ENCODE measurements around the gene HPD. TPM values are rescaled to one million over a fixed set of nuclear protein-coding genes. Genes with fewer than 3 reads are reported as not detected.

HPD gene
- total RNA-seq, 2 experiments from 2014 or later, result not detected

DNA sequence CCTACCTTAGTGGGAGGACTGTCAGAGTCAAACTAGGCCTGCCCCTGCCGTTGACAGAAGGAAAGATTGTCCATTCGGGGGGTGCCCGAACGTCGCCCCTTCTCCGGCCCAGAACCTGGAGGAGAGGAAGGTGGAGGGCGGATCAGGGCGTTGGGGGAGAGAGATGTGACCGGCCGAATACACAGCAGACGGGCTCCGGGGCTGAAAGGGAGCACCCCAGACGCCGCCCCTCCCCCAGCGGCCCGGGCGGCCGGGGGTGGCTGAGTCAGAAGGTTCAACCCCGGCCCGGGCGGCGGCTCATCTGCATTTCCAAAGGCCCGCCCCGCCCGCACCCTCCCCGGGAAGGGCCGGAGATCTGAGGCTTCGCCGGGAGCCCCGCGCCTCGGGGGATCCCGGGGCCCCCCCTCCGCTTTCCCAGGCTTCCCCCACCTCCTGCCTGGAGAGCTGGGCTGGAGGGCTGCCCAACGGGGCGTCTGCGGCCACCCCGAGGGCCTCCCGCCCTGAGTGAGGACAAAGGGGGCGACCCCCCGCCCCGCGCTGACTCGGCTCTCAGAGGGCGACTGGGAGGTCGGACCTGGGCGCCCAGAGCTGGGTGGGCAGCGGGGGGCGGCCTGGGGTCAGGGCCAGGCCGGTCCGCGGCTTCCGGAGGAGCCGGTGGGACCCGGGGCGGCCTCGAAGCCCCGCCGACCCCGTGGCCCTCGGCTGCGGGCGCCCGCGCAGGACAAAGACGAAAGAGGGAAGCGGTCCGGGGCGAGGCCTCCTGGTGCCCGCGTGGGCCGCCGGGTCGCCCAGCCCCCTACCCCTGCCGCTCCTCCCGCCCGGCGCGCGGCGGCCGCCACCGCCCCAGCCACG is 58.6 kb downstream of the HPD start:
- peak; percentile 90 for DNase-seq
- Mint-ChIP-seq H3K27me3 (ENCODE audit: low read depth) (no peaks in the 10 kb centered on the region), H3K9me3 (no peaks in the 10 kb centered on the region), H3K27ac (peak overlapping the region; percentile 87), H3K4me3 (peak overlapping the region; percentile 76), H3K36me3 (ENCODE audit: low read depth) (peaks cover 21% of the 10 kb centered on the region), H3K4me1 (ENCODE audit: low read depth) (peaks cover 26% of the 10 kb centered on the region)
- intact Hi-C loops (cut with micrococcal nuclease), result loop anchor here (1.0 to 10.0 kb wide), 4 partner anchors 12 to 925 kb away; partner anchors contain the start of genes DIABLO and PSMD9
- CTCF ChIA-PET, result interaction anchor here (0.8 to 9.7 kb wide), 3 partner anchors 8 to 13 kb away, joined by 3 to 494 read pairs (median 48); partner anchors contain the start of gene SETD1B

DNA sequence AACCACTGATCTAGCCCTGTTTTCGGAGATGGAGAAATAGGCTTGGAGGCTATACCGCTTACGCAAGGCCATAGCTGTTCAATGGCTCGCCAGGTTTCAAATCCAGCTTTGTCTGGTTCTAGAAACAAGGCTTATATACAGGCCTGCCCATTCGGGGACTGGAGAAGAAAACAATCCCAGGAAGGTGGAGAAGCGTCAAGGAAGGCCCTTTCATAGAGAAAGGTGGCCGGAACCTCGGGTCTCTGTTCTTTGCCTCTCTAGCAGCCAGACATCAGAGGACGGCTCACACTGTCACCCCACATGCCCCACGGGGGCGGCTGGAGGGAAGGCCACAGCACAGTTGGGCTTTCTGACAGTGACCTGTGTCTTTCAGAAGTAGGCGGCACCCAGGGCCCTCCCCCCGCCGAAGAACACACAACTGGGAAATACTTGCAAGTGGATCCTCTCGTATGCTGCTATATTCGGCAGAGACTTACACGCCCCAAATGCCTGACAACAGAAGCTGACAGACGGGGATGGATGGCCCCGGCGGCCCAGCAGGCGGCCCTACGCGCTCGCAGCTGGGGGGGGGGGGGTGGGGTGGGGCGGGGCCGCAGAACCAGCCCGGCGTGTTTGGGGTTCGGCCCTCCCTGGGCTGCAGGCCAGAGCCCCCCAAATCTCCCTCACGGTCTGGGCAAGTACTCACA is 59.4 kb downstream of the HPD start:
- Mint-ChIP-seq H3K27me3 (ENCODE audit: low read depth) (no peaks in the 10 kb centered on the region), H3K9me3 (no peaks in the 10 kb centered on the region), H3K4me3 (peak overlapping the region; percentile 76), H3K4me1 (ENCODE audit: low read depth) (peaks cover 34% of the 10 kb centered on the region), H3K36me3 (ENCODE audit: low read depth) (peaks cover 19% of the 10 kb centered on the region), H3K27ac (peak overlapping the region; percentile 87)
- intact Hi-C loops (cut with micrococcal nuclease), result loop anchor here (1.0 to 10.0 kb wide), 2 partner anchors 13 to 926 kb away; no protein-coding TSS in a partner anchor
- CTCF ChIA-PET, result interaction anchor here (0.6 to 10.3 kb wide), 8 partner anchors 8 to 342 kb away, joined by 3 to 494 read pairs (median 6); partner anchors contain the start of gene SETD1B
- DNase-seq, result peak; percentile 65

DNA sequence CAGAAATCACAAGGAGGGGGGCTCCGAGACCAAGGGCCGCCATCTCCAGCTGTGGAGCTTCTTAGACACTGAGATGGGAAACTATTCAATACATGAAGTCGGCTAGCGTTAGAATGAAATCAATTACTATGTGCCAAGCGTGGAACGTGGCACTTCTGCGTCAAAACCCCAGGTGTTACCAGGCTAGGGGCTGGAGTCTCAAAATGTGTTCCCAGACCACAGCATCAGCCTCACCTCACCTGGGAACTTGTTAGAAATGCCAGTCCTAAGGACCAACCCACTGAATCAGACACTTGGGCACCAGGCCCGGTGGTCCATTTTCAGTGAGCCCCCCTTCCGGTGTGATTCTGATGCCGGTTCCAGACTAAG is 59.9 kb downstream of the HPD start:
- H3K27me3 Mint-ChIP-seq (ENCODE audit: low read depth), result no peaks in the 10 kb centered on the region
- no peak for DNase-seq
- intact Hi-C loops (cut with micrococcal nuclease), result loop anchor here (1.0 to 10.0 kb wide), 2 partner anchors 14 to 926 kb away; no protein-coding TSS in a partner anchor
- H3K4me3 Mint-ChIP-seq, result peak overlapping the region; percentile 76
- H3K27ac Mint-ChIP-seq, result no peak overlapping the region
- H3K9me3 Mint-ChIP-seq, result no peaks in the 10 kb centered on the region
- CTCF ChIA-PET, result interaction anchor here (0.6 to 10.3 kb wide), 7 partner anchors 9 to 342 kb away, joined by 3 to 494 read pairs (median 7); partner anchors contain the start of gene SETD1B
- peaks cover 35% of the 10 kb centered on the region for H3K4me1 Mint-ChIP-seq (ENCODE audit: low read depth)
- peaks cover 19% of the 10 kb centered on the region for H3K36me3 Mint-ChIP-seq (ENCODE audit: low read depth)

GRCh38 chr12:121797937-121798786 is 60.5 kb downstream of the HPD start:
- Mint-ChIP-seq H3K4me1 (ENCODE audit: low read depth) (peaks cover 35% of the 10 kb centered on the region), H3K27ac (no peak overlapping the region), H3K36me3 (ENCODE audit: low read depth) (peaks cover 19% of the 10 kb centered on the region), H3K27me3 (ENCODE audit: low read depth) (no peaks in the 10 kb centered on the region), H3K4me3 (peak overlapping the region; percentile 76), H3K9me3 (no peaks in the 10 kb centered on the region)
- CTCF ChIA-PET, result interaction anchor here (0.6 to 10.3 kb wide), 8 partner anchors 9 to 341 kb away, joined by 3 to 494 read pairs (median 6); partner anchors contain the start of gene SETD1B
- intact Hi-C loops (cut with micrococcal nuclease), result loop anchor here (10.0 kb wide), 1 partner anchor 927 kb away; no protein-coding TSS in a partner anchor
- no peak for DNase-seq

DNA sequence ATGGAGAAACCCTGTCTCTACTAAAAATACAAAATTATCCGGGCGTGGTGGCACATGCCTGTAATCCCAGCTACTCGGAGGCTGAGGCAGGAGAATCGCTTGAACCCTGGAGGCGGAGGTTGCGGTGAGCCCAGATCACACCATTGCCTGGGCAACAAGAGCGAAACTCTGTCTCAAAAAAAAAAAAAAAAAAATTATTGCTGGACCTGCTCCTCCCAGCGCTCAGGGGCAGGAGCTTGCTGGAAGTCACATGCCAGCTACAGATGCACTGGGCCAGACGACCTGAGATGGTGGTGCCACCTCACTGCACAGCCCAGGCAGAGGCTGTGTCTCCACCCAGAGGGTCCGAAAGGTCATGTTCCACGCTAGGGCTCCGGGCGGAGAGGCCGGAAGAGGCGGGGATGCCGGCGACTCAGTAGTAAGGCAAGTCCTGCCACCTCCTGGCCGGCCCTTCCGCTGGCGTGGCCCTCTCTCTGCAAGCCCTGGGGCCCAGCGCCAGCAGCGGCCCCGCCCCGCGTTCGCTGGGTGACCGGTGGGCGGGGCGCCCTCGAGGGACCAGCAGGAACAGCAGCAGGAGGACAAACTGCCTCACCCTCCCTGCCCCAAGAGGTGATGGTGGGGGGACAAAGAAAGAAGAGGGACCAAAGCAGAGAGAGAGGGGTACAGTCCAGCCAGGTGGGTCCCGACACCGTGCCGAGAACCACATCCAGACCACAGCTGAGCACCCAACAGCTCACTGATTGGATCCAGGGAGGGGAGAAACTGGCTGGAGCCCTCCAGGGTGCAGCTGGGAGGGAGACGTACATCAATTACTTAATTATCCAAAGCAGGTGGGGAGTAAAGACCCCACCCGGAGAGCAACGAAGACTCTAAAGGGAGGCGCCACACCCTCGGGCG is 61.6 kb downstream of the HPD start:
- Mint-ChIP-seq H3K36me3 (ENCODE audit: low read depth) (peaks cover 20% of the 10 kb centered on the region), H3K4me3 (no peak overlapping the region), H3K9me3 (no peaks in the 10 kb centered on the region), H3K27ac (no peak overlapping the region), H3K27me3 (ENCODE audit: low read depth) (no peaks in the 10 kb centered on the region), H3K4me1 (ENCODE audit: low read depth) (peaks cover 40% of the 10 kb centered on the region)
- intact Hi-C loops (cut with micrococcal nuclease), result loop anchor here (10.0 kb wide), 1 partner anchor 928 kb away; no protein-coding TSS in a partner anchor
- DNase-seq, result no peak
- CTCF ChIA-PET, result interaction anchor here (0.6 to 10.3 kb wide), 12 partner anchors 11 to 923 kb away, joined by 3 to 494 read pairs (median 19); partner anchors contain the start of genes PSMD9, SETD1B and TMEM120B

DNA sequence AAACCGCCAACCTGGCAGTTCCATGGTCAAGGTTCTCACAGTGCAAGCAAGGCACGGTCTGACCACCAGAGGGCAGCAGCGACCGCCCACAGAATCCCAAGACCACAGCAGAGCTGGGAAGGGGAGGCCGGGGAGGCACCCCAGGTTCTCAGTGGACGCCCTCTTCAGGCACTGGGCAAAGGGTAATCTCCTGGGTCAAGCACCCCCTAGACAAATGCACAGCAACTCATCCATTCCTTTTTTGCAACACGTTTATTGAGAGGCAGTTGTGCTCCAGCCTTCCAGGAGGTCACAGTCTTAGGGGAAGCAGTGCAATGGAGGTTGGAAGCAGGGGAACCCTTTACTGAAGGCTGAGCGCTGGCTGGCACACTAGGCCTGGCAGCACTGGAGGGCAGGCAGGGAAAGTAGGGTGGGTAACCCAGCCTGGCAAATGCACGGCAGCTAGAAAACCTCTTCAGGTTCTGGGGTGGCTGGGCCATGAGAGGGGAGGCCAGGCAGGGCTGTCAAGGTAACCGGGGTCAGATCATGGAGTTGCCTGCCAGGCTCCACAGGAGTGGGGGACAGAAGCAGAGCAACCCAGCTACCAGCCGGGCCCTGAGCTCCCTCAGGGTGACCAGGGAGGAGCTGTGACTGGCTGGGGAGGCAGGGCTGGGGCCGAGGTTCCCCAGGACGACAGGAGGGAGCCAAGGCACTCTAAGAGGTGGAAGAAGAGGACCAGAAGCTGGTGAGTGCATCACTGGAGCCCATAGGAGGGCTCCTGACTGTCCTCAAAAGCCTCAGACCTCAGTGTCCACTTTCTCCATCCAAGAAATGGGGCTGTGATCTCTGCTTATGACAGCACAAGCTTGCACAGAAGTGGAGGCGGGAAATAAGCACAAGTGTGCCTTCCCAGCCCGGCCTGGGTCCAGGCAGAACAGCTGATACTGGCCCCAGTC is 63.4 kb downstream of the HPD start:
- Mint-ChIP-seq H3K4me1 (ENCODE audit: low read depth) (peaks cover 58% of the 10 kb centered on the region), H3K27me3 (ENCODE audit: low read depth) (no peaks in the 10 kb centered on the region), H3K4me3 (peak overlapping the region; percentile 83), H3K9me3 (no peaks in the 10 kb centered on the region), H3K27ac (peak overlapping the region; percentile 92), H3K36me3 (ENCODE audit: low read depth) (peaks cover 15% of the 10 kb centered on the region)
- DNase-seq, result peak; percentile 91
- intact Hi-C loops (cut with micrococcal nuclease), result loop anchor here (10.0 kb wide), 1 partner anchor 930 kb away; no protein-coding TSS in a partner anchor
- CTCF ChIA-PET, result interaction anchor here (0.5 to 10.3 kb wide), 36 partner anchors 12 to 424 kb away, joined by 3 to 494 read pairs (median 6); partner anchors contain the start of genes CFAP251, PSMD9, SETD1B and TMEM120B

- Mint-ChIP-seq H3K36me3 (ENCODE audit: low read depth) (peaks cover 18% of the 10 kb centered on the region), H3K4me3 (peak overlapping the region; percentile 83), H3K27ac (peak overlapping the region; percentile 92), H3K9me3 (no peaks in the 10 kb centered on the region), H3K27me3 (ENCODE audit: low read depth) (no peaks in the 10 kb centered on the region), H3K4me1 (ENCODE audit: low read depth) (peaks cover 65% of the 10 kb centered on the region)
- DNase-seq, result no peak
- intact Hi-C loops (cut with micrococcal nuclease), result loop anchor here (1.0 to 10.0 kb wide), 13 partner anchors 18 to 930 kb away; partner anchors contain the start of genes BCL7A, PSMD9, RNF34 and TMEM120B
- CTCF ChIA-PET, result interaction anchor here (0.6 to 10.3 kb wide), 45 partner anchors 13 to 423 kb away, joined by 3 to 494 read pairs (median 6); partner anchors contain the start of genes CFAP251, PSMD9, SETD1B and TMEM120B
Measured at GRCh38 chr12:121794534-121795033, 64.1 kb downstream of the HPD start.

GRCh38 chr12:121793838-121794533 is 64.7 kb downstream of the HPD start:
- Mint-ChIP-seq H3K4me1 (ENCODE audit: low read depth) (peaks cover 64% of the 10 kb centered on the region), H3K27ac (peak overlapping the region; percentile 92), H3K27me3 (ENCODE audit: low read depth) (no peaks in the 10 kb centered on the region), H3K9me3 (no peaks in the 10 kb centered on the region), H3K4me3 (peak overlapping the region; percentile 83), H3K36me3 (ENCODE audit: low read depth) (peaks cover 18% of the 10 kb centered on the region)
- intact Hi-C loops (cut with micrococcal nuclease), result loop anchor here (1.0 to 10.0 kb wide), 14 partner anchors 18 to 931 kb away; partner anchors contain the start of genes ANAPC5, BCL7A, PSMD9 and RNF34
- DNase-seq, result peak; percentile 97
- CTCF ChIA-PET, result interaction anchor here (0.6 to 10.3 kb wide), 46 partner anchors 14 to 306 kb away, joined by 3 to 494 read pairs (median 6); partner anchors contain the start of genes CFAP251, PSMD9, SETD1B and TMEM120B

- Mint-ChIP-seq H3K36me3 (ENCODE audit: low read depth) (peaks cover 15% of the 10 kb centered on the region), H3K4me3 (peak within 1 kb of the TSS; percentile 83), H3K9me3 (no peaks in the 10 kb centered on the region), H3K27me3 (ENCODE audit: low read depth) (no peaks in the 10 kb centered on the region), H3K27ac (peak within 1 kb of the TSS; percentile 99), H3K4me1 (ENCODE audit: low read depth) (peaks cover 64% of the 10 kb centered on the region)
- DNase-seq, result no peak
- intact Hi-C loops (cut with micrococcal nuclease), result loop anchor here (1.0 to 10.0 kb wide), 8 partner anchors 81 to 931 kb away; partner anchors contain the start of genes ANAPC5, BCL7A, RNF34 and TMEM120B
- CTCF ChIA-PET, result interaction anchor here (0.7 to 10.3 kb wide), 27 partner anchors 14 to 306 kb away, joined by 3 to 494 read pairs (median 7); partner anchors contain the start of genes CFAP251, PSMD9, SETD1B and TMEM120B
Measured at GRCh38 chr12:121793440-121793837, 65.2 kb downstream of the HPD start, which contains the start of gene RHOF. TSS of gene RHOF (minus strand) at chr12:121793688. CDS start at chr12:121793633, 55 bp downstream.

Data from activated naive CD4-positive, alpha-beta T cell treated with anti-CD3 and anti-CD28 coated beads for 36 hours (primary cell).